H1 (cell line): ENCODE measurements around the gene ZNF219. TPM values are rescaled to one million over a fixed set of nuclear protein-coding genes. Genes with fewer than 3 reads are reported as not detected.

Experiments used
- CTCF ChIA-PET: fragments of 300-600 bp; sonication (Branson Sonifier 250); formaldehyde crosslinking; loops from one replicate; lab custom pipeline; 2021; ENCODE audit not compliant: partially characterized antibody; lab: Charles Lee
- POLR2A ChIA-PET: fragments of 300-600 bp; sonication (Branson Sonifier 250); formaldehyde crosslinking; loops from one replicate; lab custom pipeline; 2021; ENCODE audit warnings: inconsistent platforms; ENCODE audit not compliant: partially characterized antibody; lab: Charles Lee
- DNase-seq, 2 experiments: peaks; one replicate each; pipeline versions ENCODE4 v3.0.0 to v3.0.0-alpha.2; 2010 to 2022; ENCODE audit warnings: low spot score in 2 of 2, low read depth in 1 of 2, mixed read lengths in 1 of 2
- FAIRE-seq: peaks from 2 replicates; lab custom pipeline; 2011; peaks lifted over from hg19 to GRCh38; lab: Jason Lieb, UNC
- H2AFZ ChIP-seq: 2 replicates; pipeline ENCODE4 v1.8.1; 2012; ENCODE audit warnings: low read length, inconsistent platforms
- H2AK5ac ChIP-seq: 2 replicates; pipeline ENCODE4 v1.6.1; 2013; ENCODE audit warnings: low read depth, low read length
- H2BK120ac ChIP-seq: replicated peaks from 2 replicates; pipeline ENCODE3; 2013; ENCODE audit warnings: low read depth, low read length, inconsistent platforms
- H2BK12ac ChIP-seq: 2 replicates; pipeline ENCODE4 v1.6.1; 2013; ENCODE audit warnings: low read depth, low read length
- H2BK15ac ChIP-seq: 2 replicates; pipeline ENCODE4 v1.6.1; 2013; ENCODE audit warnings: low read length
- H2BK20ac ChIP-seq: 2 replicates; pipeline ENCODE4 v1.6.1; 2013; ENCODE audit warnings: low read length
- H2BK5ac ChIP-seq: 2 replicates; pipeline ENCODE4 v1.6.1; 2013; ENCODE audit warnings: low read depth, low read length
- H3K14ac ChIP-seq: 2 replicates; pipeline ENCODE4 v1.6.1; 2013; ENCODE audit warnings: inconsistent platforms; ENCODE audit not compliant: insufficient read length
- H3K18ac ChIP-seq: 2 replicates; pipeline ENCODE4 v1.6.1; 2013; ENCODE audit warnings: low read length; ENCODE audit errors: extremely low read depth
- H3K23ac ChIP-seq: 2 replicates; pipeline ENCODE4 v1.6.1; 2013; ENCODE audit warnings: inconsistent platforms; ENCODE audit not compliant: insufficient read length
- H3K23me2 ChIP-seq: 2 replicates; pipeline ENCODE4 v1.6.1; 2013; ENCODE audit warnings: low read depth, low read length
- H3K27ac ChIP-seq: 2 replicates; pipeline ENCODE4 v1.6.1; 2011; ENCODE audit warnings: low read depth, low read length, inconsistent platforms
- H3K27me3 ChIP-seq, 4 experiments: replicated peaks in 1 of 4; 1 replicate in 1 of 4; 2 replicates in 3 of 4; pipeline versions ENCODE4 v1.6.1 to v1.8.1; 2011 to 2013; ENCODE audit warnings: low read length in 3 of 4, mild to moderate bottlenecking in 3 of 4, inconsistent platforms in 2 of 4, mixed read lengths in 2 of 4, moderate library complexity in 1 of 4; ENCODE audit not compliant: control insufficient read depth in 3 of 4, insufficient read depth in 3 of 4; ENCODE audit errors: extremely low read depth in 1 of 4
- H3K36me3 ChIP-seq, 4 experiments: 2 replicates each; pipeline versions ENCODE4 v1.6.1 to v1.8.1; 2011 to 2013; ENCODE audit warnings: mild to moderate bottlenecking in 4 of 4, low read length in 3 of 4, moderate library complexity in 2 of 4, control low read depth in 1 of 4, inconsistent platforms in 1 of 4; ENCODE audit not compliant: insufficient read depth in 4 of 4, control insufficient read depth in 2 of 4
- H3K4ac ChIP-seq: replicated peaks from 2 replicates; pipeline ENCODE3; 2013; ENCODE audit warnings: low read length, low read depth, mixed read lengths, inconsistent platforms; ENCODE audit not compliant: insufficient read length
- H3K4me1 ChIP-seq, 4 experiments: replicated peaks in 1 of 4; 1 replicate in 1 of 4; 2 replicates in 3 of 4; pipeline versions ENCODE4 v1.6.1 to v1.8.1; 2011 to 2013; ENCODE audit warnings: low read length in 3 of 4, inconsistent platforms in 2 of 4, mixed read lengths in 1 of 4; ENCODE audit not compliant: insufficient read depth in 4 of 4, control insufficient read depth in 3 of 4
- H3K4me2 ChIP-seq, 2 experiments: 2 replicates each; pipeline versions ENCODE4 v1.6.1 to v1.8.1; 2011 to 2013; ENCODE audit warnings: low read depth in 2 of 2, low read length in 2 of 2, control low read depth in 1 of 2, inconsistent platforms in 1 of 2, mild to moderate bottlenecking in 1 of 2; ENCODE audit not compliant: insufficient read depth in 1 of 2
- H3K4me3 ChIP-seq, 4 experiments: fragments of 200-600, 300-600 bp in 1 of 4; sonication (generic), shearing (Covaris generic), sonication (Bioruptor Twin) in 1 of 4; 2 replicates each; pipeline versions ENCODE4 v1.5.1 to v1.8.1; 2011 to 2016; ENCODE audit warnings: low read length in 4 of 4, low read depth in 3 of 4, control low read depth in 2 of 4, inconsistent platforms in 2 of 4, mild to moderate bottlenecking in 2 of 4, mixed read lengths in 1 of 4, moderate library complexity in 1 of 4; ENCODE audit not compliant: insufficient read depth in 2 of 4; ENCODE audit errors: extremely low read depth in 1 of 4
- H3K56ac ChIP-seq: replicated peaks from 2 replicates; pipeline ENCODE3; 2013; ENCODE audit warnings: low read depth, mild to moderate bottlenecking, mixed read lengths, low read length, inconsistent platforms; ENCODE audit not compliant: insufficient read length
- H3K79me1 ChIP-seq: 2 replicates; pipeline ENCODE4 v1.6.1; 2013; ENCODE audit warnings: low read depth, low read length, control low read depth
- H3K79me2 ChIP-seq, 2 experiments: 2 replicates each; pipeline versions ENCODE4 v1.6.1 to v1.8.1; 2012 to 2013; ENCODE audit warnings: low read length in 2 of 2, mild to moderate bottlenecking in 2 of 2, inconsistent platforms in 1 of 2; ENCODE audit not compliant: insufficient read depth in 2 of 2, control insufficient read depth in 1 of 2
- H3K9ac ChIP-seq, 4 experiments: replicated peaks in 1 of 4; 1 replicate in 1 of 4; 2 replicates in 3 of 4; pipeline versions ENCODE4 v1.6.1 to v1.8.1; 2011 to 2013; ENCODE audit warnings: low read depth in 3 of 4, low read length in 3 of 4, control low read depth in 2 of 4, mild to moderate bottlenecking in 2 of 4, moderate library complexity in 2 of 4, inconsistent platforms in 1 of 4; ENCODE audit errors: extremely low read depth in 1 of 4
- H3K9me3 ChIP-seq, 2 experiments: 2 replicates each; pipeline versions ENCODE4 v1.6.1 to v1.8.1; 2012 to 2013; ENCODE audit warnings: mild to moderate bottlenecking in 2 of 2, moderate library complexity in 2 of 2, control low read depth in 1 of 2, inconsistent platforms in 1 of 2, low read depth in 1 of 2, low read length in 1 of 2, mixed read lengths in 1 of 2; ENCODE audit not compliant: insufficient read depth in 2 of 2
- H4K20me1 ChIP-seq, 2 experiments: replicated peaks in 1 of 2; 2 replicates each; pipeline versions ENCODE3 to v1.8.1; 2011 to 2013; ENCODE audit warnings: inconsistent platforms in 2 of 2, low read length in 2 of 2, mild to moderate bottlenecking in 1 of 2; ENCODE audit not compliant: insufficient read depth in 2 of 2, control insufficient read depth in 1 of 2
- H4K5ac ChIP-seq: 2 replicates; pipeline ENCODE4 v1.6.1; 2013; ENCODE audit warnings: low read length, low read depth, mixed read lengths, inconsistent platforms; ENCODE audit not compliant: insufficient read length
- H4K8ac ChIP-seq: 2 replicates; pipeline ENCODE4 v1.8.0; 2013; ENCODE audit warnings: mild to moderate bottlenecking, moderate library complexity, low read length, inconsistent platforms; ENCODE audit not compliant: insufficient read depth; ENCODE audit errors: extremely low read depth
- H4K91ac ChIP-seq: replicated peaks from 2 replicates; pipeline ENCODE3; 2013; ENCODE audit warnings: low read length, mixed read lengths, inconsistent platforms; ENCODE audit not compliant: insufficient read length
- MAX ChIP-seq: IDR thresholded peaks from 2 replicates; pipeline ENCODE4 v1.6.1; 2012; ENCODE audit warnings: inconsistent platforms
- WGBS, 2 experiments: shearing (Covaris generic) in 1 of 2; methylation state at CpG; one replicate each; pipeline versions ENCODE4 v1.1.6 to v1.1.7; 2013 to 2015; ENCODE audit warnings: low lambda C conversion rate in 2 of 2, mixed read lengths in 2 of 2, inconsistent platforms in 1 of 2, low coverage in 1 of 2, missing lambda C conversion rate in 1 of 2; ENCODE audit not compliant: insufficient replicate concordance in 2 of 2, insufficient coverage in 1 of 2, insufficient read length in 1 of 2; ENCODE audit errors: extremely low coverage in 1 of 2, missing lambda C conversion rate in 1 of 2; 5-methylcytosine and 5-hydroxymethylcytosine counted together
- polyA plus RNA-seq, 7 experiments: library from polyadenylated mRNA; depleted of rRNA in 3 of 7; stranded (reverse) in 5 of 7; unstranded in 2 of 7; fragments of >200 nt in 5 of 7; fragments of 200-250 nt in 2 of 7; gene quantifications; 1 replicate in 5 of 7; 2 replicates in 1 of 7; 4 replicates in 1 of 7; pipeline versions ENCODE4 v1.2.1 to v1.2.3, GENCODE V29; 2011 to 2013; ENCODE audit warnings: missing spikeins in 2 of 7, mixed read lengths in 2 of 7
- total RNA-seq: library from RNA; stranded (reverse); fragmentation: NEBNext Ultra II Directional; extraction: Animal tissue kit (Norgen Biotek cat#: 25700); gene quantifications from 2 replicates; pipeline ENCODE4 v1.2.1, GENCODE V29; 2021

The ZNF219 gene
- total and polyA plus RNA-seq, 2 of the 8 experiments (the other 6 are each of a cell fraction or from before 2014, with no cell fraction given), result 113 to 160 TPM

- Histone ChIP-seq H3K79me1 (no peaks in the 10 kb centered on the region), H4K20me1 (no peaks in the 10 kb centered on the region), H2BK5ac (no peak overlapping the region), H3K27me3 (peaks cover 0 to 3% (median 0%) of the 10 kb centered on the region in 4 experiments; a peak in 1 of 7 replicates), H3K27ac (no peak overlapping the region), H3K4me1 (peaks cover 8 to 11% (median 10%) of the 10 kb centered on the region in 4 experiments; a peak in 6 of 7 replicates), H2BK15ac (no peak overlapping the region), H4K5ac (no peak overlapping the region), H3K9ac (no peak overlapping the region), H2BK120ac (no peak overlapping the region), H3K56ac (no peak overlapping the region), H3K14ac (no peak overlapping the region), H2BK20ac (no peak overlapping the region), H3K9me3 (no peaks in the 10 kb centered on the region), H3K4me3 (no peak overlapping the region), H3K4me2 (no peak overlapping the region), H2AFZ (no peak overlapping the region), H4K8ac (no peak overlapping the region), H2BK12ac (no peak overlapping the region), H3K79me2 (no peaks in the 10 kb centered on the region), H3K36me3 (no peaks in the 10 kb centered on the region), H3K23ac (no peak overlapping the region), H3K4ac (no peak overlapping the region), H4K91ac (no peak overlapping the region), H2AK5ac (no peak overlapping the region), H3K18ac (no peak overlapping the region), H3K23me2 (0 out of 2 replicates have a peak, but pooled peaks cover 2% of the 10 kb centered on the region)
- ChIA-PET CTCF (interaction anchor here (1.4 to 7.2 kb wide), 5 partner anchors 19 to 51 kb away, joined by 3 to 371 read pairs (median 6); partner anchors contain the start of gene NDRG2), POLR2A (interaction anchor here (0.6 kb wide), 1 partner anchor 14 kb away, joined by 3 read pairs; no protein-coding TSS in a partner anchor)
- WGBS, 2 experiments, result 83% methylated on average over 8 of the region's 8 CpGs; no CpG with 5 or more reads in 1 of the 2 experiments
- TF ChIP-seq MAX, result no peak
- FAIRE-seq (no peak), DNase-seq (no peak)
Measured at GRCh38 chr14:21042918-21043317, 55.5 kb downstream of the ZNF219 start.
